Measurements from ENCODE around the gene SLC10A1. TPM values are rescaled to one million over a fixed set of nuclear protein-coding genes. Genes with fewer than 3 reads are reported as not detected.

SLC10A1 gene
- total and polyA plus RNA-seq, 2 of the 8 experiments (the other 6 are each of a cell fraction or from before 2014, with no cell fraction given) = not detected

DNA sequence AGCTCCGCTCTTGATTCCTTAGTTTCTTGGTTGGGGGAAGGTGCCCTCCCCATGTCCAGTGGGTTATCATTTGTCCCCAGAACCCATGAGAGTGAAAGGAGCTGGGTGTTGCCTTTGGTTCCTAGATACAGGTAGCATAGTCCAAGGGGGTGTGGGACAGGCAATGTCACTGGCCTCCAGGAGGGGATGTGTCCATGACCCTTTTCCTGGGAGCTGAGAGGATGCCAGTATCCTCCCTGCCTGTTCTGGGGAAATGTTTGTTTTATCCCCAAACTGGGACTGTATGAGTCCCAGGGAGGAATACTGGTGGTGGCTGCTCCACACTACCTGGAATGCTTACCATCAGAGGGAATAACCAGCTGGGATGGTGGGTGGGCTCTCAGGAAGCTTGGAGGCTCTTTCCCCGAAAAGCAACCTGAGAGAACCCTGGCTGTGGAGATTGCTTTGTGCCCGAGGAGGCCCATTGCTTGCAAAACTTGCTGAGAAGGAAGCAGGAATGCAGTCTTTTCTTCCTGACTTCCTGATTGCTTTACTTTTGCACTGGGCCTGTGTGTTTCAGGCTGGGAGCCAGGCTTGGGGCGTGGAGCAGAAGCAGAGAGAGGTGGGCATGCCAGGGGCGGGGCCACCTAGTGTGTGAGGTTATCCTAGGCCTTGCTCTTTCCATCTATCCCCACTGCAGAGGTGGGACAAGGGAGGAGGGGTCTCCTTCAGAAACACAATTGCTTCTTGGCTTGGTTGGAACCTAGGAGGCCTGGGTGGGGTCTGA is 715 bp upstream of the SLC10A1 start:
- H3K4me2 ChIP-seq (ENCODE audit: insufficient read depth in 1 of 2, low read depth in 2 of 2, low read length in 2 of 2) = no peak overlapping the region

More for the DNA sequence above, 715 bp upstream of the SLC10A1 start:
- H2AK5ac ChIP-seq (ENCODE audit: low read depth, low read length) = no peak overlapping the region
- H3K4ac ChIP-seq (replicated peaks; ENCODE audit: insufficient read length, low read depth, low read length) = no peak overlapping the region
- no peak overlapping the region for H3K9ac ChIP-seq (replicated peaks in 1 of 4; ENCODE audit: extremely low read depth in 1 of 4, low read depth in 3 of 4, low read length in 3 of 4)
- TF ChIP-seq TEAD4 (IDR thresholded peaks at IDR 0.05; ENCODE audit: low read depth, low read length) = no peak
- TF ChIP-seq, protein P1, sequence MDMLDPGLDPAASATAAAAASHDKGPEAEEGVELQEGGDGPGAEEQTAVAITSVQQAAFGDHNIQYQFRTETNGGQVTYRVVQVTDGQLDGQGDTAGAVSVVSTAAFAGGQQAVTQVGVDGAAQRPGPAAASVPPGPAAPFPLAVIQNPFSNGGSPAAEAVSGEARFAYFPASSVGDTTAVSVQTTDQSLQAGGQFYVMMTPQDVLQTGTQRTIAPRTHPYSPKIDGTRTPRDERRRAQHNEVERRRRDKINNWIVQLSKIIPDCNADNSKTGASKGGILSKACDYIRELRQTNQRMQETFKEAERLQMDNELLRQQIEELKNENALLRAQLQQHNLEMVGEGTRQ (IDR thresholded peaks at IDR 0.05; ENCODE audit: low read length) = no peak
- H3K36me3 ChIP-seq (ENCODE audit: control insufficient read depth in 2 of 4, insufficient read depth in 4 of 4, low read length in 3 of 4) = no peaks in the 10 kb centered on the region
- no peak overlapping the region for H2BK120ac ChIP-seq (replicated peaks; ENCODE audit: low read depth, low read length)
- DNase-seq (ENCODE audit: low read depth in 1 of 2, low spot score in 2 of 2) (no peak), FAIRE-seq (no peak)
- H2BK5ac ChIP-seq (ENCODE audit: low read depth, low read length) = no peak overlapping the region
- no peak overlapping the region for H2BK20ac ChIP-seq (ENCODE audit: low read length)
- CTCF ChIA-PET (ENCODE audit: partially characterized antibody) = interaction anchor here (0.6 to 1.5 kb wide), 4 partner anchors 14 to 321 kb away, joined by 3 to 5 read pairs (median 4); no protein-coding TSS in a partner anchor
- H4K5ac ChIP-seq (ENCODE audit: insufficient read length, low read depth, low read length) = no peak overlapping the region
- H4K20me1 ChIP-seq (replicated peaks in 1 of 2; ENCODE audit: control insufficient read depth in 1 of 2, insufficient read depth in 2 of 2, low read length in 2 of 2) = no peaks in the 10 kb centered on the region
- H3K4me1 ChIP-seq (replicated peaks in 1 of 4; ENCODE audit: control insufficient read depth in 3 of 4, insufficient read depth in 4 of 4, low read length in 3 of 4) = peaks cover 0 to 5% (median 3%) of the 10 kb centered on the region in 4 experiments; a peak in 4 of 7 replicates
- no peak overlapping the region for H4K8ac ChIP-seq (ENCODE audit: extremely low read depth, insufficient read depth, low read length)
- H2AFZ ChIP-seq (ENCODE audit: low read length) = peak overlapping the region; percentile 58
- no peak overlapping the region for H3K56ac ChIP-seq (replicated peaks; ENCODE audit: insufficient read length, low read depth, low read length)
- H3K14ac ChIP-seq (ENCODE audit: insufficient read length) = no peak overlapping the region
- no peak overlapping the region for H3K23ac ChIP-seq (ENCODE audit: insufficient read length)
- no peaks in the 10 kb centered on the region for H3K79me1 ChIP-seq (ENCODE audit: low read depth, low read length)
- H3K23me2 ChIP-seq (ENCODE audit: low read depth, low read length) = no peaks in the 10 kb centered on the region
- no peak overlapping the region for H2BK12ac ChIP-seq (ENCODE audit: low read depth, low read length)
- POLR2A ChIA-PET (ENCODE audit: partially characterized antibody) = interaction anchor here (1.1 to 2.4 kb wide), 5 partner anchors 11 to 30 kb away, joined by 3 to 5 read pairs (median 3); no protein-coding TSS in a partner anchor
- H3K4me3 ChIP-seq (ENCODE audit: extremely low read depth in 1 of 4, insufficient read depth in 2 of 4, low read depth in 3 of 4, low read length in 4 of 4) = no peak overlapping the region
- WGBS, 2 experiments (ENCODE audit: extremely low coverage in 1 of 2, insufficient coverage in 1 of 2, insufficient read length in 1 of 2, insufficient replicate concordance in 2 of 2, low coverage in 1 of 2, low lambda C conversion rate in 2 of 2, missing lambda C conversion rate in 1 of 2) = 91% methylated on average over 5 of the region's 5 CpGs; no CpG with 5 or more reads in 1 of the 2 experiments
- no peak overlapping the region for H3K27ac ChIP-seq (ENCODE audit: low read depth, low read length)
- peak overlapping the region; percentile 48; the same call in 1 of the 2 replicates for H3K18ac ChIP-seq (ENCODE audit: extremely low read depth, low read length)
- H3K79me2 ChIP-seq (ENCODE audit: control insufficient read depth in 1 of 2, insufficient read depth in 2 of 2, low read length in 2 of 2) = no peaks in the 10 kb centered on the region
- H3K27me3 ChIP-seq (replicated peaks in 1 of 4; ENCODE audit: control insufficient read depth in 3 of 4, extremely low read depth in 1 of 4, insufficient read depth in 3 of 4, low read length in 3 of 4) = no peaks in the 10 kb centered on the region
- H3K9me3 ChIP-seq (ENCODE audit: insufficient read depth in 2 of 2, low read depth in 1 of 2, low read length in 1 of 2) = 0 out of 4 replicates have a peak, but pooled peaks cover 0 to 4% of the 10 kb centered on the region in 2 experiments
- H4K91ac ChIP-seq (replicated peaks; ENCODE audit: insufficient read length, low read length) = no peak overlapping the region
- H2BK15ac ChIP-seq (ENCODE audit: low read length) = no peak overlapping the region

Measured in H1 (cell line).